Measurements from ENCODE around the gene SEMA4D.

The SEMA4D gene

GRCh38 chr9:89383030-89383720 lies 114.7 kb downstream of the SEMA4D start:
- H3K4me3 ChIP-seq (ENCODE audit: extremely low read depth, insufficient read depth, low read length, poor library complexity, severe bottlenecking) = no peak overlapping the region
- 88 to 95% methylated on average over 9 to 15 of the region's 16 CpGs for WGBS, 2 experiments (ENCODE audit: insufficient coverage in 2 of 2)
- H3K36me3 ChIP-seq (ENCODE audit: control insufficient read depth, insufficient read depth, low read length) = no peaks in the 10 kb centered on the region
- H3K4me1 ChIP-seq (ENCODE audit: control insufficient read depth, insufficient read depth, low read length, poor library complexity, severe bottlenecking) = no peaks in the 10 kb centered on the region
- H3K27ac ChIP-seq (ENCODE audit: low read depth, low read length, severe bottlenecking) = no peak overlapping the region
- no peaks in the 10 kb centered on the region for H3K9me3 ChIP-seq (ENCODE audit: control insufficient read depth, low read length)

DNA sequence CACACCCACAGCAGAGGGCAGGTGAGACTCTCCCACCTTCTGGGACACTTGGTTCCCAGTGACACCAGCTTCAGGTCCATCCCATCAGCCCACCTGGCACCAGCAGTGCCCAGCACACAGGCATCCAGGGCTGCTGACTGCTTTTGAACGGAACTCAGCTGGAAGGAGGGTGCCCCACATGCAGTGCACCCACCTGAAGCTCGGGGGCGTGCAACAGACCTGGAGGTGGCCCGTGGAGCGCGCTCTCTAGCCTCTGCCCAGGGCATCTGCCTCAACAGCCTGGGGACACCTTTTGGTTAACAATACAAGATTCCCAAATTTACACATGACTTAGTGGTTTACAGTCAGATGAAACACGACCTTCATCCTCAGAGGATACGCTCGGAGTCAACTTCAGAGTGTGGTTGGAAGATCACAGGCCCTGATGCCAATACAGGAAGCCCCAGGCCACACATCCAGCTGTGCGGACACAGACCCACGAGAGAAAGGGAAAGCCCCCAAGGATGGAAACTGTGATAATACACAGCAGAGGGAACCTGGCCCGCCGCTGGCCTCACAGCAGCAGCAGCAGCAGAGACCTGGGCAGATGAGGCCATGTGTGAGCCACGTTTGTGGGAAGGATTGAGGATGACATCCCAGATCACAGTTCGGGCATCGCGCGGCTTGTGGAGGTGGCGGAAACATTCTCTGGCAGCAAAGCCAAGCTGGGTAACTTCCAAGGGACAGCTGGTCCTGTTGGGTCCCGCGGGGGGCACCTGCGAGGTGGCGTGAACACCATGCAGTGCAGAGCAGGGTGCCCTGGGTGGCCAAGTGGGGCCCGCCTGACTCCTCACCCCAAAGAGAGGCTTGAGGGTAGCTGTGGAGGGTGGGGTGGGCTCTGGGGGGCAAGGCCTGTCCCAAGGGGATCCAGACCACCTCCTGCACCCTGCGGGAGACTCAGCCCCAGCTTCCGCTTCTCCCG lies 115.6 kb downstream of the SEMA4D start:
- Histone ChIP-seq H3K36me3 (ENCODE audit: control insufficient read depth, insufficient read depth, low read length) (no peaks in the 10 kb centered on the region), H3K4me1 (ENCODE audit: control insufficient read depth, insufficient read depth, low read length, poor library complexity, severe bottlenecking) (no peaks in the 10 kb centered on the region), H3K4me3 (ENCODE audit: extremely low read depth, insufficient read depth, low read length, poor library complexity, severe bottlenecking) (no peak overlapping the region), H3K9me3 (ENCODE audit: control insufficient read depth, low read length) (no peaks in the 10 kb centered on the region), H3K27ac (ENCODE audit: low read depth, low read length, severe bottlenecking) (no peak overlapping the region)
- WGBS, 2 experiments (ENCODE audit: insufficient coverage in 2 of 2) = 88 to 89% methylated on average over 27 of the region's 27 CpGs

- no peaks in the 10 kb centered on the region for H3K4me1 ChIP-seq (ENCODE audit: control insufficient read depth, insufficient read depth, low read length, poor library complexity, severe bottlenecking)
- WGBS, 2 experiments (ENCODE audit: insufficient coverage in 2 of 2) = 92 to 96% methylated on average over 4 of the region's 4 CpGs
These were observed 116.7 kb downstream of the SEMA4D start for GRCh38 chr9:89381308-89381609.

DNA sequence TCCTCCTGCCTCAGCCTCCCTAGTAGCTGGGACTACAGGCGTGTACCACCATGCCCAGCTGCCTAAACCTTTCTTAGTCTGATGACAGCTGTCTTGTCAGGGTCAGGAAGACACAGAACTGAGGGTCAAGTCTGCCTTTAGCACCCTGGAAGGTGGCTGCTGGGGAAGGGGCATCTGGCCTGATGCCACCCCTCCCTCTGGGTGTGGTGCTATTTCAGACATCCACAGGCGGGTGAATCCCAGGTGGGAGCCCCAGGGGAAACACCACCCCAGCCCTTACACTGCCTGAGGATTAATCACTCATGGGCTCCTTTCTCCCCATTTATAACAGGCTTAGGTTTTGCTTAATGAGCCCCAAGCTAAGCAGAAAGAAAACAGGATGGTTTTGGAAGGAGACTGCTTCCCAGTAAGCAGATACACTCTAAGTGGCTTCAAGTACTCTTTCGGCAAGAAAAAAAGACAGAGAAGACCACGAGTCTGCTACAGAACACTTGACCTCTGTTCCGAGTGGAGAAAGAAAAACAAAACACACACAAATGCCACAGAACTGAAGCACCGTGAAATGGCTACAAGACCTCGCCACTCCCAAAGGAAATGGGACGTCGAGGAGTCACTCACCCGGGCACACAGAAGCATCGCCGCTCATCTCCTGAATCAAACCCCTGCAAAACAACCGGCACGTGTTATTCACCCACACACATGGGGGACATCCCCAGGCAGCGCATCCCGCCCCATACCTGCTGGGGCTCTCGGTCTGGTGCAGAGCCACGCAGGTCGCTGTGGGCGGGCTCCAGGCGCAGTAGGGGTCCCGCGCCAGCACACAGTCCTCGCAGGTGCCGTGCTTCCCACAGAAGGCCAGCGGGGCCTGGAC lies 117.2 kb downstream of the SEMA4D start:
- H3K4me1 ChIP-seq (ENCODE audit: control insufficient read depth, insufficient read depth, low read length, poor library complexity, severe bottlenecking) = no peaks in the 10 kb centered on the region
- no peaks in the 10 kb centered on the region for H3K9me3 ChIP-seq (ENCODE audit: control insufficient read depth, low read length)
- no peak overlapping the region for H3K27ac ChIP-seq (ENCODE audit: low read depth, low read length, severe bottlenecking)
- 91 to 96% methylated on average over 14 to 26 of the region's 26 CpGs for WGBS, 2 experiments (ENCODE audit: insufficient coverage in 2 of 2)
- H3K4me3 ChIP-seq (ENCODE audit: extremely low read depth, insufficient read depth, low read length, poor library complexity, severe bottlenecking) = no peak overlapping the region
- H3K36me3 ChIP-seq (ENCODE audit: control insufficient read depth, insufficient read depth, low read length) = no peaks in the 10 kb centered on the region

More at GRCh38 chr9:89381308-89381609, 116.7 kb downstream of the SEMA4D start:
- no peaks in the 10 kb centered on the region for H3K9me3 ChIP-seq (ENCODE audit: control insufficient read depth, low read length)
- H3K36me3 ChIP-seq (ENCODE audit: control insufficient read depth, insufficient read depth, low read length) = no peaks in the 10 kb centered on the region
- no peak overlapping the region for H3K27ac ChIP-seq (ENCODE audit: low read depth, low read length, severe bottlenecking)
- no peak overlapping the region for H3K4me3 ChIP-seq (ENCODE audit: extremely low read depth, insufficient read depth, low read length, poor library complexity, severe bottlenecking)

DNA sequence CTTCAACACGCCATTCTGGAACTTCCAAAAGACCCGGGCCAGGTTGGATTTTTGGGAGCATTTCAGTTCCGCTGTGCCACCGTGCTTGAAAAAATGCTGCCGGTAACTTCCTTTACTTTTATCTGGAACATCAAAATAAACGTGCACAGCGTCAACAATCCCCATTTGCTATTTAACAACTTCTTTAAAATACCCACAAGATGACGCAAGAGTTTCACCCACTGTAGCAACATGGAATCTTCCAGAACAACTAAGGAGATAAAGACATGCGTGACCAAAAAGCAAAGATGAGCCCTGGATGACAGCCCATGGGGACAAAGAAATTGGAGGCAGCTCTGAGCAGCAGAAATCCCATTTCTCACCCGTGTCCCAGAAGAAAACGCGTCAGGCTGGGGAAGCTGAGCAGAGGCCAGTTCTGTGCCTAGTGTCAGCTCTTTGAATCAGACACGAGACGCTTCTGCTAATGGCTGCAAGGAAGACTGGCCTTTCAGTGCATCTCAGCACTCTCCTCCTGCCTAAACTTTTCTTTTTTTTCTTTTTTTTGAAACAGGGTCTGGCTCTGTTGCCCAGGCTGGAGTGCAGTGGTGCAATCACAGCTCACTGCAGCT lies 118.3 kb downstream of the SEMA4D start:
- WGBS, 2 experiments (ENCODE audit: insufficient coverage in 2 of 2) = 91 to 96% methylated on average over 13 to 14 of the region's 14 CpGs
- Histone ChIP-seq H3K4me3 (ENCODE audit: extremely low read depth, insufficient read depth, low read length, poor library complexity, severe bottlenecking) (no peak overlapping the region), H3K9me3 (ENCODE audit: control insufficient read depth, low read length) (no peaks in the 10 kb centered on the region), H3K4me1 (ENCODE audit: control insufficient read depth, insufficient read depth, low read length, poor library complexity, severe bottlenecking) (peaks cover 6% of the 10 kb centered on the region), H3K27ac (ENCODE audit: low read depth, low read length, severe bottlenecking) (no peak overlapping the region), H3K36me3 (ENCODE audit: control insufficient read depth, insufficient read depth, low read length) (no peaks in the 10 kb centered on the region)

DNA sequence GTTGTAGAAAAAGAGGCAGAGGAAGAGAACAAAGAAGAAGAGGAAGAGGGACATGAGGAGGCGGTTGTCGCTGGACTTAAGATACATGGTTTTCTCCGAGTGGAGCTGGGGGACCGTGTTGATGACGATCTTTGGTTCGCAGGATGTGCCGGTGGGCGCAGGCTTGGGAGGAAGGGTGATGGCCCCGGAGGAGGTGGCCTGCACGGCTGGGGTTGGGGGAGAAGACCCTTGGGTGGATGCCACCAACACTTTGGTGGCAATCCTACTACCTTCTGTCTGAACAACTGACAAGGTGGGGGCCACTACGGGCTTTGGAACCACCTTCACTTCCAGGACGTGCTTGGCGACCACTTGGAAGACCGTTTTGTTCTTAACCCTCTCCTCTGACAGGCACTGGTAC lies 118.9 kb downstream of the SEMA4D start:
- WGBS, 2 experiments (ENCODE audit: insufficient coverage in 2 of 2) = 89 to 94% methylated on average over 4 to 14 of the region's 14 CpGs
- no peak overlapping the region for H3K27ac ChIP-seq (ENCODE audit: low read depth, low read length, severe bottlenecking)
- H3K9me3 ChIP-seq (ENCODE audit: control insufficient read depth, low read length) = no peaks in the 10 kb centered on the region
- H3K4me1 ChIP-seq (ENCODE audit: control insufficient read depth, insufficient read depth, low read length, poor library complexity, severe bottlenecking) = peaks cover 6% of the 10 kb centered on the region
- no peak overlapping the region for H3K4me3 ChIP-seq (ENCODE audit: extremely low read depth, insufficient read depth, low read length, poor library complexity, severe bottlenecking)
- H3K36me3 ChIP-seq (ENCODE audit: control insufficient read depth, insufficient read depth, low read length) = no peaks in the 10 kb centered on the region

DNA sequence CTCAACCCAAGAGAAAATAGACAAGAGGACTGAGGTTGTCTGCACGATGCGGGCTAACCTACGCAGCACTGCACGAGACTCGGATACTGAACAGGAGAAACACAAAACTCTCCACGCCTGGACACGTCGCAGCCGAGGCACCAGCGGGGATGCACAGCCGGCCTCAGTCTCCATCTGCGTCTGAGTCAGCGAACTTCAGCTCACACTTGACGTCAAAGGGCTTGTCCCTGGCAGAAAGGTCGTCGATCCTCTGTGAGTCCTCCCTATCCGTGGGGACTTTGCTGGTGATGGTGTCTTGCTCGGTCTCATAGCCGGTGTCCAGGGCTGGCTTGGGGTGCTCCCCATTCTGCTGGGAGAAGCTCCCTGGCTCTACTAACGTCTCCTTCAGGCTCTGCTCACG lies 119.4 kb downstream of the SEMA4D start:
- H3K4me3 ChIP-seq (ENCODE audit: extremely low read depth, insufficient read depth, low read length, poor library complexity, severe bottlenecking) = no peak overlapping the region
- WGBS, 2 experiments (ENCODE audit: insufficient coverage in 2 of 2) = 95 to 96% methylated on average over 21 of the region's 21 CpGs
- no peak overlapping the region for H3K27ac ChIP-seq (ENCODE audit: low read depth, low read length, severe bottlenecking)
- H3K36me3 ChIP-seq (ENCODE audit: control insufficient read depth, insufficient read depth, low read length) = no peaks in the 10 kb centered on the region
- no peaks in the 10 kb centered on the region for H3K9me3 ChIP-seq (ENCODE audit: control insufficient read depth, low read length)
- H3K4me1 ChIP-seq (ENCODE audit: control insufficient read depth, insufficient read depth, low read length, poor library complexity, severe bottlenecking) = peaks cover 6% of the 10 kb centered on the region

- H3K4me1 ChIP-seq (ENCODE audit: control insufficient read depth, insufficient read depth, low read length, poor library complexity, severe bottlenecking) = peaks cover 6% of the 10 kb centered on the region
- no peak overlapping the region for H3K27ac ChIP-seq (ENCODE audit: low read depth, low read length, severe bottlenecking)
- no peaks in the 10 kb centered on the region for H3K9me3 ChIP-seq (ENCODE audit: control insufficient read depth, low read length)
- H3K4me3 ChIP-seq (ENCODE audit: extremely low read depth, insufficient read depth, low read length, poor library complexity, severe bottlenecking) = no peak overlapping the region
- 90% methylated on average over 2 to 11 of the region's 12 CpGs for WGBS, 2 experiments (ENCODE audit: insufficient coverage in 2 of 2)
- no peaks in the 10 kb centered on the region for H3K36me3 ChIP-seq (ENCODE audit: control insufficient read depth, insufficient read depth, low read length)
These were observed 120.5 kb downstream of the SEMA4D start for GRCh38 chr9:89377411-89377810.

DNA sequence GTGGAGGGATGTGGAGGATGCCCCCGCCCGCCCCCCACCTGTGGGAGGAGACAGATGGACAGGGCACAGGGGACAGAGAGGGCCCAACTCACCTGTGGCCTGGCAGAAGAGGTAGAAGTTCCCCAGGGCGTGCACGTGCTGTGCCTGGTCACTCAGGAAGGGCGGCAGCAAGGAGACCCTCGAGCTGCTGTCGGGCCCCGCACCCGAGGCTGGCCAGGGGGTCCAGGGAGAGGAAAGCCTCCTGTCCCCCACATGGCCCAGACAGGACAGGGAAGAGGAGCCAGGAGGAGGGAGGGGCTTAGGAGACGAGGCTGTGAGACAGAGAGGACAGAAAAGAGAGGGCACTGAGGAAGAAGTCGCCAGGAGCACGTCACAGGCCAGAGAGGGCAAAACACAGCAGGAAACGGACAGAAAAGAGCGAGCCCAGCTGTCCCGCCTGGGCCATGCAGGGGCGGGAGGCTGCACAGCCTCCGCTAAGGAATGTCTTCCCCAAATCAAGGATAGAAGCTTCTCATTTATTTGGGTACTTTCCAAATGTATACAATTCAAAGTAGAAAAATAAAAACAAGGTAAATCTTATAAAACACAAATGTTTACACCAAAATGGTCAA lies 121.1 kb downstream of the SEMA4D start:
- Histone ChIP-seq H3K4me3 (ENCODE audit: extremely low read depth, insufficient read depth, low read length, poor library complexity, severe bottlenecking) (no peak overlapping the region), H3K27ac (ENCODE audit: low read depth, low read length, severe bottlenecking) (no peak overlapping the region), H3K36me3 (ENCODE audit: control insufficient read depth, insufficient read depth, low read length) (no peaks in the 10 kb centered on the region), H3K9me3 (ENCODE audit: control insufficient read depth, low read length) (no peaks in the 10 kb centered on the region), H3K4me1 (ENCODE audit: control insufficient read depth, insufficient read depth, low read length, poor library complexity, severe bottlenecking) (peaks cover 6% of the 10 kb centered on the region)
- 91 to 92% methylated on average over 13 to 15 of the region's 17 CpGs for WGBS, 2 experiments (ENCODE audit: insufficient coverage in 2 of 2)

DNA sequence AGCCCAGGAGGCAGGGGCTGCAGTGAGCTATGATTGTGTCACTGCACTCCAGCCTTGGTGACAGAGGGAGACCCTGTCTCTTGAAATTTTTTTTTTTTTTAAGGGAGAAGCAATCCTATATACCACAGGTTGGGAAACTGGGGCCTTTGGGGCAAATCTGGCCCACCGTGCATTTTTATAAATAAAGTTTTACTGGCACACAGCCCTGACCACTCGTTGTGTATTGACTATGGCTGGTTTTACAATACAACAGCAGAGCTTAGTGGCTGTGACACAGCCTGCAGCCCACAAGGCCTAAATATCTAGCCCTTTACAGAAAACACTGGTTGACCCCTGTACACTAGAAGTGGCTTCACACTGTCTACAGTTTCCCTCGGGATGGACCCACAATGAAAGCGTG lies 121.6 kb downstream of the SEMA4D start:
- 86 to 95% methylated on average over 3 of the region's 4 CpGs for WGBS, 2 experiments (ENCODE audit: insufficient coverage in 2 of 2)

More for the DNA sequence above, 121.6 kb downstream of the SEMA4D start:
- Histone ChIP-seq H3K9me3 (ENCODE audit: control insufficient read depth, low read length) (no peaks in the 10 kb centered on the region), H3K27ac (ENCODE audit: low read depth, low read length, severe bottlenecking) (no peak overlapping the region), H3K36me3 (ENCODE audit: control insufficient read depth, insufficient read depth, low read length) (no peaks in the 10 kb centered on the region), H3K4me3 (ENCODE audit: extremely low read depth, insufficient read depth, low read length, poor library complexity, severe bottlenecking) (no peak overlapping the region), H3K4me1 (ENCODE audit: control insufficient read depth, insufficient read depth, low read length, poor library complexity, severe bottlenecking) (peaks cover 6% of the 10 kb centered on the region)

Measured in mesodermal cell (in vitro differentiated cells).